ENCODE measurements around the gene CARS1.

The CARS1 gene

DNA sequence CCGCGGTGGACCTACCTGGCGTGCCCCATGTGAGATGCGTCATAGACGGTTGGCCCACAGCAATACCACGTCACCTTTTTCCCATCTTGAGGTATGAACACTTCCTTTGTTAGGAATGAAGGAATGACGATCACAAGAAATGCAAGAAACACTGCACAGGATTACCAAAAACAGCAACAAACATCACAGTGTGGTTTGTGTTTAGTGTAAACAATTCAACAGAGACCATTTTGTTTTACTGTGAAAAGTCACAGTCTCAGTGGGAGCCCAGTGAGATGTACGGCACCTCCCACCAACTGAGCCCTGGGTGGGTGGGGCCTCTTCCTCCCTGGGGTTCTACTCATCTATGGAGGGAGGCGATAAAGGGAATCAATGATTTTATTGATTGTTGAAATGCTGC lies 16.3 kb downstream of the CARS1 start:
- DNase-seq (ENCODE audit: low read depth in 2 of 2), result no peak

GRCh38 chr11:3037945-3038271 lies 19.3 kb downstream of the CARS1 start:
- no peak for DNase-seq (ENCODE audit: low read depth in 2 of 2)

GRCh38 chr11:3037040-3037944 lies 19.9 kb downstream of the CARS1 start:
- peak; percentile 44 for DNase-seq (ENCODE audit: low read depth in 2 of 2)

DNA sequence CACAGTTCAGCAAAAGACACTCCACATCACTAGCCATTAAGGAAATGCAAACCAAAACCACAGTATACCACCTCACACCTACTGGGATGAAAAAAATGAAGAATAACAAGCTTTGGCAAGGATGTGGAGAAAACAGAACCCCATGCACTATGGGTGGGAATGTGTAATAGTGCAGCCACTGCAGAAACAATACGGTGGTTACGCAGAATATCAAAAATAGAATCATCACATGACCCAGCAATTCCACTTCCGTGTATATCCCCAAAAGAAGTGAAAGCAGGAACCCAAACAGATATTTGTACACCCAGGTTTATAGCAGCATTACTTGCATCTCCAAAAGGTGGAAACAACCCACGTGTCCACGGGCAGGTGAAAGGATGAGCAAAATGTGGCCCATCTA lies 20.8 kb downstream of the CARS1 start:
- no peak for DNase-seq (ENCODE audit: low read depth in 2 of 2)

- DNase-seq (ENCODE audit: low read depth in 2 of 2), result no peak
Measured at GRCh38 chr11:3035333-3035732, 21.9 kb downstream of the CARS1 start.

DNA sequence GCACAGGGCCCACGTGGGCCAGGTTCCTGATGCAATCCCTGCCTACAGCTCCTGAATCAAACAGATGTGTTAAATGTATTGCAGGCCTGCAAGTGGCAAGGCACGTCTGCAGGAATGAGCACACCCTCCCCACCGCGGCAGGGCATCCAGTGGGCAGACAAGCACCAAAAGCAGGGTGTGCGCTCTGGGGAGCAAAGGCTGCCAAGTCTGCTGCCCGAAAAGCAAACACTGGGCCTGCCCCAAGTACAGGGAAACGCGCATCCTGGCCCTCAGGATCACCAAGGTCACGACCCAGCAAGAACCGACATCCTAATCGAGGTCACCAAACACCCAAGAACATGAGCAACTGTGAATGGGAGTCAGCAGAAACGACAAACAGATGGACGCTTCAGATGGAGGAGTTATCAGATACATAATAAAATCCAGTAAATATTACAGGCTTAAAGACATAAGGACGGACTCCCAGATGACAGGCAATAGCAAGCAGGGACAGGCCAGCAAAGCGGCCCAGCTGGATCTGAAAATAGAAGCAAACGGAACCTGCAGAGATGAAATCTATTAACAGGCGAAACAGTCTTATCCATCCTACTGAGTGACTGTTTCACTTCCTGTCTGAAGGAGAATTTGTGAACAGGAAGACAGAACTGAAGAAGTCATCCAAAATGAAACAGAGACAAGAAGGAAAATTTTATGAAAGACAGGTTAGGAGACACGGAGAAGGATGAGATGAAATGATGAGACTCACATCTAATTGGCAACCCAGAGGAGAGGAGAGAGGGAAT lies 26.7 kb downstream of the CARS1 start:
- DNase-seq (ENCODE audit: low read depth in 2 of 2), result no peak

GRCh38 chr11:3028813-3029212 lies 28.4 kb downstream of the CARS1 start:
- no peak for DNase-seq (ENCODE audit: low read depth in 2 of 2)

GRCh38 chr11:3026803-3027202 lies 30.4 kb downstream of the CARS1 start:
- DNase-seq (ENCODE audit: low read depth in 2 of 2), result no peak

GRCh38 chr11:3022982-3023381 lies 34.2 kb downstream of the CARS1 start:
- peak; percentile 20 to 38 for DNase-seq (ENCODE audit: low read depth in 2 of 2)

- peak; percentile 48 to 49 for DNase-seq (ENCODE audit: low read depth in 2 of 2)
Measured at GRCh38 chr11:3022300-3022967, 34.8 kb downstream of the CARS1 start.

- DNase-seq (ENCODE audit: low read depth in 2 of 2), result no peak
Measured at GRCh38 chr11:3021125-3021524, 36.1 kb downstream of the CARS1 start.

DNA sequence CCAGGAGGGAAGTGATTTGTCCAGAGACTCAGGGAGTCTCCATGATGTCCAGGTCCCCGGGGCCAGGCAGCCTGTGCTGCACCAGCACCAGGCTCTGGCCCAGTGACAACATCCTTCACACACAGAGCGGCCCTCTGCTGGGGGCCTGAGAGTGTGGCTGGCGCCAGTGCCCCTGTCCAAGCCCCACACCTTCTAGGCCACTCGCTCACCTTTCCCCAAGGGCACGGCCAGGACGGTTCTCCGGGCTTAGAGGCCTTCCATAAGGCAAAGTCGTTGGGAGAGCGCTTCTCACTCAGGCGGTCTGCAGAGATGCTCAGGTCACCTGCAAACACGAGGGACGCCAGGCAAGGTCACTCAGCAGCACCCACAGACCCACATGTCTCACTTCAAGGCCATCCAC lies 37.2 kb downstream of the CARS1 start:
- no peak for DNase-seq (ENCODE audit: low read depth in 2 of 2)

GRCh38 chr11:3018596-3018995 lies 38.6 kb downstream of the CARS1 start:
- DNase-seq (ENCODE audit: low read depth in 2 of 2), result no peak

DNA sequence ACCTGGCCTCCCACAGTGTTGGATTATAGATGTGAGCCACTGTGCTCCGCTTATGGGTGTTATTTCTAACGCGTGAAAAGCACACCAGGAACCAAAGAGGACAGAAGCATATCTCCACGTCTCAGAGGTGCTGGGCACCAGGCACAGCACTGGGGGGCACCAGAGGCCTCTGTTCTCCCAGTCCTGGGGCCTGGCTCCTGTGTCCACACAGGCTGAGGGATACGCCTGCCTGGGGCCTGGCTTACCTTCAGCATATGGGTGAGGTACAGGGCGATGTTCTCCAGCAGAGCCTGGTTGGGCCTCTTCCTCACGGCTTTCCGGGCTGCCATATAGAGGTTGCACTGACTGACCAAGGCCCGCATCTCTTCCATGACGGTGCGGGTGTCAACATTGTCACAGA lies 40.4 kb downstream of the CARS1 start:
- DNase-seq (ENCODE audit: low read depth in 2 of 2), result no peak

DNA sequence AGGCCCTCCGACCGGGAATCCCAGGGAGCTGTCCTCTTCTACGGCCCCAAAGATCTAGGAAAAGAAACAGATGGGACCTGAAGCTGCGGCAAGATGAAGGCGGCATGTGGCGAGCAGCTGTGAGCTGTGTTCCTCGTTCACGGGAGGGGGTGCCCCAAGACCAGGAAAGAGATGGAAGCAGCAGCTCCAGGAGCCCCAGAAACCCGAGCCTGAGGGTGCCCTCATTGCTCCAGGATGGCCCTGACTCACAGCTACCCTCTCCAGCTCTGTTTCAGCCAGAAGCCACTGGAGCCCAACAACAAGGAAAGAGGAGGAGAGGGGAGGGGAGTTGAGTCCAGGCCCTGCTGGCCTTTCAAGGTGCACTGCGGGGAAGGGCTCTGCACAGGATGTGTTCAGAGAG lies 41.4 kb downstream of the CARS1 start:
- no peak for DNase-seq (ENCODE audit: low read depth in 2 of 2)

- no peak for DNase-seq (ENCODE audit: low read depth in 2 of 2)
Measured at GRCh38 chr11:3014943-3015342, 42.3 kb downstream of the CARS1 start.

- DNase-seq (ENCODE audit: low read depth in 2 of 2), result no peak
Measured at GRCh38 chr11:3014057-3014938, 42.9 kb downstream of the CARS1 start.

DNA sequence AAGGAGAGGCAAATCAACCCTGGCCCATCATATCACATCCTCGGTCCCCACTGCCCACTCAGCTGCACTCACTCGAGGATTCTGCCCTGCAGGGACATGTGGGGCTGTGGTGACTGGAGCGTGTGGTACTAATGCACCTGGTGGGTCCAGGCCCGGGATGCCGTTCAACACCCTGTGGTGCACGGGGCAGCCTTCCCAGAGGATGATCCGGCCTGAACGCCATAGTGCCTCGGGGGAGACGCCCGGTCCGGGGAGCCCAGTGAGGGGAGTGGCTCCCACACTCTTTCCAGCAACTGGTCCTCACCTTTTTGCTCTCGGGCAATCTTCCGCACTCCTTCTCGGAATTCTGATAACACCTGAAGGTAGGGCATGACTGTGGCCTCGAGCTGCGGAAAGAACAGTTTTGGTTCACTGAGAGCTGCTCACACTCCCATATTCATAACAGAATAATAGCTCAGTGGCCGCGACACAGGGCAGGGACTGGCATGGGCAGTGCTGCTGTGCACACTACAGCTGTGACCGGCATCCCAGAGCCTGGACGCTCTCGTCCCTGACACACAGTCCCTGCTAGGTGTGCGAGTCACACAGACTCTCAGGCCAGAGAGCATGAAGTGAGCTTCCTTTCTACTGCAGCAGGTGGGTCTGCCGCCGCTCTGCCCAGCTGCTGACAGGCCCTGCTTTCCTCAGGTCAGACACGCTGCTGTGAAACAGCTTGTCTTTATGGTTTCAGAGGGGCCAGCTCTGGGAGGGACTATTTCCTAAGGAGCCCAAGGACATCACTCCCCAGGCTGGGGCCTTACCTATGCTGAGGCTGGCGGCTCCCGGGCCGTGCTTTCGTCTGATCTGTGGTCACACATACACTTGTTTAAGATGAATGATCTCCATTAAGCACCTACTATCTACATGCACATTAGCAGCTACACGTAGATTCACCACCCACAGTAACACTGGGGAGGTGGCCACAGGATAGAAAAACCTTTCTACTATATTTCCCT lies 45.0 kb downstream of the CARS1 start:
- no peak for DNase-seq (ENCODE audit: low read depth in 2 of 2)

GRCh38 chr11:3010521-3011275 lies 46.5 kb downstream of the CARS1 start:
- no peak for DNase-seq (ENCODE audit: low read depth in 2 of 2)

- DNase-seq (ENCODE audit: low read depth in 2 of 2), result no peak
Measured at GRCh38 chr11:3010004-3010403, 47.2 kb downstream of the CARS1 start.

Measured in fibroblast of skin of left quadriceps (primary cell).